ENCODE results near the gene UST.

- no peak for TF ChIP-seq CTCF (IDR thresholded peaks at IDR 0.05)
- TF ChIP-seq EP300 (IDR thresholded peaks at IDR 0.05; ENCODE audit: low read depth), result no peak
- no peak for TF ChIP-seq POLR2A (IDR thresholded peaks at IDR 0.05)
- TF ChIP-seq POLR2AphosphoS5 (IDR thresholded peaks at IDR 0.05), result no peak
Measured at GRCh38 chr6:148980234-148980633, 233.4 kb downstream of the UST start.
